Measurements from ENCODE around the gene UBE2E2.
"Not testable (repeated sequence)": the region's sequence is repeated elsewhere in the genome, so short reads cannot be mapped to it uniquely, and the experiment has no call there.

The UBE2E2 gene

GRCh38 chr3:23316924-23317323 is 113.8 kb downstream of the UBE2E2 start:
- FAIRE-seq, result no peak

GRCh38 chr3:23319366-23320312 is 116.5 kb downstream of the UBE2E2 start:
- DNase-seq (ENCODE audit: extremely low spot score, insufficient read length, low read depth) (no peak), FAIRE-seq (peak; percentile 36)

More at GRCh38 chr3:23316924-23317323, 113.8 kb downstream of the UBE2E2 start:
- DNase-seq (ENCODE audit: extremely low spot score, insufficient read length, low read depth), result no peak

- DNase-seq (ENCODE audit: extremely low spot score, insufficient read length, low read depth) (no peak), FAIRE-seq (no peak)
These were observed 117.8 kb downstream of the UBE2E2 start for GRCh38 chr3:23320586-23321570.

- peak; percentile 31 for FAIRE-seq
- no peak for DNase-seq (ENCODE audit: extremely low spot score, insufficient read length, low read depth)
These were observed 121.6 kb downstream of the UBE2E2 start for GRCh38 chr3:23324745-23325144.

- DNase-seq (ENCODE audit: extremely low spot score, insufficient read length, low read depth) (no peak), FAIRE-seq (no peak)
These were observed 122.4 kb downstream of the UBE2E2 start for GRCh38 chr3:23325466-23326065.

GRCh38 chr3:23329471-23330105 is 126.5 kb downstream of the UBE2E2 start:
- DNase-seq (ENCODE audit: extremely low spot score, insufficient read length, low read depth), result no peak
- FAIRE-seq, result no peak

GRCh38 chr3:23330568-23330967 is 127.4 kb downstream of the UBE2E2 start:
- FAIRE-seq, result no peak
- DNase-seq (ENCODE audit: extremely low spot score, insufficient read length, low read depth), result no peak

GRCh38 chr3:23331141-23331935 is 128.2 kb downstream of the UBE2E2 start:
- DNase-seq (ENCODE audit: extremely low spot score, insufficient read length, low read depth) (no peak), FAIRE-seq (peak; percentile 42)

- no peak for DNase-seq (ENCODE audit: extremely low spot score, insufficient read length, low read depth)
- FAIRE-seq, result no peak
These were observed 130.5 kb downstream of the UBE2E2 start for GRCh38 chr3:23333633-23334032.

- FAIRE-seq; DNase-seq (ENCODE audit: extremely low spot score, insufficient read length, low read depth): not testable (repeated sequence)
These were observed 133.7 kb downstream of the UBE2E2 start for GRCh38 chr3:23336853-23337252.

- FAIRE-seq (peak; percentile 62), DNase-seq (ENCODE audit: extremely low spot score, insufficient read length, low read depth) (no peak)
These were observed 138.2 kb downstream of the UBE2E2 start for GRCh38 chr3:23341147-23341838.

GRCh38 chr3:23342343-23342742 is 139.2 kb downstream of the UBE2E2 start:
- DNase-seq (ENCODE audit: extremely low spot score, insufficient read length, low read depth), result no peak
- no peak for FAIRE-seq

GRCh38 chr3:23343509-23343908 is 140.4 kb downstream of the UBE2E2 start:
- no peak for FAIRE-seq
- no peak for DNase-seq (ENCODE audit: extremely low spot score, insufficient read length, low read depth)

- DNase-seq (ENCODE audit: extremely low spot score, insufficient read length, low read depth) (no peak), FAIRE-seq (no peak)
These were observed 141.8 kb downstream of the UBE2E2 start for GRCh38 chr3:23344886-23345285.

- not testable (repeated sequence) for DNase-seq (ENCODE audit: extremely low spot score, insufficient read length, low read depth); FAIRE-seq
These were observed 146.3 kb downstream of the UBE2E2 start for GRCh38 chr3:23349444-23349843.

GRCh38 chr3:23356169-23356568 is 153.0 kb downstream of the UBE2E2 start:
- DNase-seq (ENCODE audit: extremely low spot score, insufficient read length, low read depth) (no peak), FAIRE-seq (no peak)

- no peak for FAIRE-seq
- DNase-seq (ENCODE audit: extremely low spot score, insufficient read length, low read depth), result no peak
These were observed 153.8 kb downstream of the UBE2E2 start for GRCh38 chr3:23356923-23357322.

GRCh38 chr3:23359116-23359515 is 156.0 kb downstream of the UBE2E2 start:
- DNase-seq (ENCODE audit: extremely low spot score, insufficient read length, low read depth), result no peak
- FAIRE-seq, result no peak

Measured in GM18507 (cell line).